Skin epidermis (tissue), 12 donors: ENCODE results near the gene ARID1B.

Experiments
- H3K27ac ChIP-seq, 21 experiments: fragments of 200-600 bp; sonication (generic) in 11 of 21; one replicate each; pipeline ENCODE4 v1.5.0; 2020; ENCODE audit warnings: mild to moderate bottlenecking in 3 of 21, inconsistent platforms in 2 of 21, moderate library complexity in 2 of 21
- H3K4me3 ChIP-seq, 7 experiments: fragments of 200-600 bp; sonication (generic) in 2 of 7; one replicate each; pipeline ENCODE4 v1.5.0; 2020; ENCODE audit warnings: inconsistent platforms in 2 of 7, mild to moderate bottlenecking in 2 of 7, moderate library complexity in 1 of 7

Gene ARID1B

DNA sequence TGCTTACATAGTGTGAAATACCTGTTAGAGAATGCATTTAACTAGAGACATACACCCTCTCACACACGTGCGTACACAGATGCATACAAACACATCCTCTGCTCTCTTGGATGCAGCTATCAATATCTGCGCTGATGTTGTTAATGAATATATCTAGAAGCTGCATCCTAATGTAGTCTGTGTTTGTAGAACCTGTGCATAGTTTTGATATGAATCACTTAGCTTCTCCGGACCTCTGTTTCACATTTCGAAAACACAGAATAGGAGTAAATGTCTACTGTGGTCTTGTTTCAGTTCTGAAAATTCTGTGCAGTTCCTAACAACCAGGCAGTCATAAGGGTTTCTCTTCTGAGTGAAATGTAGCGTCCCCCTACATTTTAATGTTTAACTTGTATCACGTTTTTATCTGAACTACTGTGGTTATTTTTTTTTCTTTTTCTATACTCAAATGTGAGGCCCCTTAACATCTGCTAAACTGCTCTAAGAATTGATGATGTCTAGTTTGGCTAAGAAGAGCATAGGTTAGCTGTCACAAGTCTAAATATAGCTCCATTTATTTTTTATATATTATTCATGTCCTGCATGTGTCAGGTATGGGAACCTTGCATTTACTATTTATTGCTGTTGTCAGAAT, 291.6 kb downstream of the ARID1B start:
- Histone ChIP-seq H3K27ac (peak overlapping the region in 1 of 21 experiments; percentile 16), H3K4me3 (no peak overlapping the region)

DNA sequence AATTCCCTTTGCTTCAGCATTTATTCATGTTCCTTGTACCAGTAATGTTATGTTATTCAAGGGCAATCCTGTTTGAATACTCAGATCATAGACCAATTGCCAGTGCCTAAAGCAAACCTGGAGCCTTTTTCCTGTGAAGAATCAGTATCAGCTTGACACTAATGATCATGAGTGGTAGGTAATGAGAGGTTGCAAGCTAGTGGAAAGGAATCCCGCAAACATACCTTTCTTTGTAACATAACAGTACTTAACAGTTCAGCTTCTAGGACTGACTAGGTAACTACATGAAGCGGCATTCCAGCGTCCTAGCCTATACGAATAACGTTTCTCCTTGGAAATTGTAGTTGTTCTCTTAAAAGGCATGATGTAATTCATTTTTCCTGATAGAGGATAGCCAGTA, 292.4 kb downstream of the ARID1B start:
- peak overlapping the region in 1 of 21 experiments; percentile 16 for H3K27ac ChIP-seq

DNA sequence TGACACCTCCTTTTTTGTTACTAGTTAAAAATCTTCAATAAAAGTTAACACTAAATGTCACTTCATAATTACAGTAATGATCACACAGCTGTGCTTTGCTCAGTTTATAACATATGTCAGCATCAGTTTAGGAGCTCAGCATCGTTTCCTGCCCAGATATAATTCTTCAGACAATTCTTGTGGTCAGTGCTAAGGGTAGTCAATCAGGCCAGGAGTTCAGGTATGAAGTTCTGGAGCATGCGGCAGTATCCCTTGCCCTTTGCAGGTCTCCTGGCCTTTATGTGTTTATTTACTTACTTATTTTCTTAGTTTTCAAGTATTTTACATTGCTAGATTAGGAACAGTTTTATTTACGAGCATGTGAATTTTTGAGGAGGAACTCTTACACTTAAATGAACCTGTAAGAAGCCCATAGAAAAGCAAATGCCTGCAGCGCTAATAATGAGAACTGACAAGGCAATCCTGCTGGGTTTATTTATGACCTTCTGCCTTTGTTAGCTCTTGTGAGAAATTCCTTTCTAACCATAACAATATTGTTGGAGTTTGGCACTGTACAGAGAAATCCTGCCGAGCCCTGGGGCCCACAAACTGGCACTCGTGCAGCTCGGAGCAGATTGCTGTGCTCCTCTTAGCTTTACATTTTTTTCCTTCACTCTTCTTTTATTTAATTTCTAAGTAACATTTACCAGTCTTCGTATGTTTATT, 293.4 kb downstream of the ARID1B start:
- Histone ChIP-seq H3K4me3 (no peak overlapping the region), H3K27ac (no peak overlapping the region)

More for the DNA sequence above, 292.4 kb downstream of the ARID1B start:
- no peak overlapping the region for H3K4me3 ChIP-seq

DNA sequence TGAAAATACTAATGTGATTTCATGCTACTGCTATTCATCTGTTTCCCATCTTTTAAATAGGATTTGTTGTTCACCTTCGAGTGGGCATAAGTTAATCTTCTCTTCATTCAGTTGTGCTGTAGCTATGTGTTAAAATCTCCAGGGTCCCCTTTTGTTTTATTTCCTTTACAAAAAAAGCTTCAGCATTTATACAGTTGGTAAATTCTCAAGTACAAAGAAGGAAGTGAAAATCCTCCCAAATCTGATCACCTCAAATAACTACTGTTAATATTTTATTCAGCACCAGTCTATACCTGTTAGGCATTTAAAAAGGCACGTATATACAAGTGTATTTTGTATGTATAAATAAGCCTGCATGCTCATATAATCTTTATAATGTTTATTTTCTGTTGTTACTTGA, 294.9 kb downstream of the ARID1B start:
- H3K27ac ChIP-seq: no peak overlapping the region
- H3K4me3 ChIP-seq: no peak overlapping the region

DNA sequence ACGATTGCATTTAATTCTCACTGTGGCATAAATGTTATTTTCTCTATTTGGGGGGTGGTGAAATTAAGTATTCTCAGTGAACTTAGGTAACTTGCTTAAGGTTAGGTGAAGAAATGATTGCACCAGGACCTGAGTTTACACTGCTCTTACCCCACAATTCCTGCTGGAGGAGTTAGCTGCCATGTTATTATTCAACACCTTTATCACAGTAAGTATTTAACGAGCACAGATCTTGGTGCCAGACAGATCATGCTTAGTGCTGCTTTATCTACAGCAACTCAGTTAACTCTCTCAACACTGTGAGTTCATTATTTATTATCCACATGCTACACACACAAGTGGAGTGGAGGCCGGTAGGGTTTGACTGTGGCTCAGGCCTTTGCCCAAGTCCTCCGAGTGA, 296.4 kb downstream of the ARID1B start:
- Histone ChIP-seq H3K27ac (no peak overlapping the region), H3K4me3 (no peak overlapping the region)

DNA sequence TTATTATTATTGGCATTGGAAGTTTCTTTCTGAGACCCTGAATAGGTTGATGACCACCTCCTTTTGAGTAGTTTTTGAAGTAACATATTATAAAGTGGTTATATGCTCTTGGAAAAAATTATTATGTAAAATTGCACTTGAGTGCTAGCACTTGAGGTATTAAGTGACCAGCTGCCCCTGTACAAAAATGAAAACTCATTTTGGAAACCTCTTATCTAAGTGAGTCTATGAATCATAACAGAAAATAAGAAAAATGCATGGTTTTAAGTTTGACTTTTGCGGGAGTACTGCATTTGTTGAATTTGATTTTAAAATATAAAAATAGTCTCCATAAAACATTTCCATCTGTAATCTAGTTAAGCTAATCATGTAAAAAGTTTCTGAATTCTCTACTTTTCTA, 297.8 kb downstream of the ARID1B start:
- no peak overlapping the region for H3K4me3 ChIP-seq
- no peak overlapping the region for H3K27ac ChIP-seq

DNA sequence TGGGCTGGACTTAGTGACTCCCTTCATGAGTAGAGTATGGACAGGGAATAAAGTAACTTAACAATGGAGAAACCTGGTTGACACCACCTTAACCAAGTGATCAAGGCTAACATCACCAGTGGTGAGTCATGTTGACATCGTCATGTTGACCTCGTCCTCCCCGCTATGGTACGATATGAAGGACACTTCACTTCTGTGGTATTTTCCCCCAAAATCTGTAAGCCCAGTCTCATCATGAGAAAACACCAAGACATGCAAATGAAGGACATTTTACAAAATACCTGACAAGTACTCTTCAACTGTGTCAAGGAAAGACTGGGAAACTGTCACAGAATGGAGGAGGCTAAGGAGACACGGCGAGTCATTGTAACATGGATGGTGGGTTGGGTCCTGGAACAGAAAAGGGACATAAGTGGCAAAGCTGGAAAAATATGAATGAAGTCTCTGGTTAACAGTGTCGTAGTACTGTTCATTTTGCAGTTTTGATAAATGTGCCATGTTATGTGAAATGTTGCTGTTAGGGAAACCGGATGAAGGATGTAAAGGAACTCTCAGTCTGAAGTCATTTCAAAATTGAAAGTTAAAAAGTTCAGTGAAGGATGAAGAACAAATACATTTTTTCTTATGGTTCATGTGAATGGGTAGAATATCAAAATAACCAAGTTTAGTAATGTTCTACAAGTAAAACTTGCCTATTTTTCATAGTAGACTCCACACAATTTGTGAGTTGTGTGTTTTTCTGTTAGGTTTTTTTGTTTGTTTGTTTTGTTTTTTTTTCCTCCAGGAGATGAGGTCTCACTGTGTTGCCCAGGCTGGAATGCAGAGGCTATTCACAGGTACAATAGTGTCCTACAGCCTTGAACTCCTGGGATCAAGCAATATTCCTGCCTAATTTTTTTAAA, 298.6 kb downstream of the ARID1B start:
- H3K27ac ChIP-seq: no peak overlapping the region
- no peak overlapping the region for H3K4me3 ChIP-seq

DNA sequence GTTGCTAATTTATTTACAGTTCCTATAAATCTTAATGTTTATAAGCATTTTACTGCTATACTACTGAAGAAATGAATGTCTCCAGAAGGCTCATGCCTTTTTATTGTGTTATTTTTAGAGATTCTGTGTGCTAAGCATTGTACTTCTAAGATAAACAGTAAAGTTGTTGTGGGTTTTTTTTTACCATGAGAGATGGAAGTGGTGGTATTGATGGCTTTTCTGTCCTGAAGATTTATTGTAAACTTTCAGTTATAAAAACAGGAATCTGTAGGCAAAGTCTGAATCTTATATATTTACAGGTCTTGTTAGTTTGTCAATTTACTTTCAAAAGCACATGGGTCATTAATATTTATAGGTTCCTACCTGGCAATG, 299.3 kb downstream of the ARID1B start:
- Histone ChIP-seq H3K4me3 (no peak overlapping the region), H3K27ac (no peak overlapping the region)

DNA sequence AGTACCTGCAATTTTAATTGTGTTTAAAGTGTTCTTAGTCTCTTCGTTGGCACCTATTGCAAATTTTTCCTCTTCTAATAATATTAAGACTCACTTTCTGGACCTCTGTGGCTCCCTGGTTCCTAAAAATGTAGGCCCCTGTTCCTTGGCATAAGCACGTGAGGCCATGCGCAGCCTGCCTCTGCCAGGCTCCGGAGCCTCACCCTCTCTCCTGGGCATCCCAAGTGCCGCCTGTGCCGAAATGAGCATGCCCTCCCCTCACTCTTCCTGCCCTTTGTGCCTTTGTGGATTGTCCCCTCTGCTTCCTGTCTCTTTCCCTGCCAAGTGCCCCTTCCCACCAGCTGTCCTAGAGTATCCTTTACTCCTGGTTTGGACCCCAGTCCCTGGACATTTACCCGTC, 300.1 kb downstream of the ARID1B start:
- Histone ChIP-seq H3K4me3 (no peak overlapping the region), H3K27ac (no peak overlapping the region)

- Histone ChIP-seq H3K4me3 (no peak overlapping the region), H3K27ac (no peak overlapping the region)
Measured at GRCh38 chr6:157078326-157078725, 301.1 kb downstream of the ARID1B start.

DNA sequence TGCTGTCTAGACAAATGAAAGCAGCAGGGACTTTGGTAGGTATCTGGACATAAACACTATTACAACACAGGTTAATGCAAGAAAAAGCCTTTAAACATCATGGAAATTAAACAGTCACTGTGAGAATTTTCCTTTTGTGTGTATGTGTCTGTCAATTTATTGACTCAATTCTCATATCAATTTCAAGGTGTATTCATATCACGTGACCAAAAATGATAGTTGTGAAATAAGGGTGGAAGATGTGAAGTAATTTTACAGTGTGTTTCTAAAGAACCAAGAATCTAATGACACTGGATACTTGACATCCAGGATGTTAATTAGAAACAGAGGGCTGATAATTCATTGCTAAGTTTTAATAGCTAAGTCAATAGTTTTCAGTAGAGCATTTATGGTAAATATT, 302.1 kb downstream of the ARID1B start:
- H3K27ac ChIP-seq: no peak overlapping the region

DNA sequence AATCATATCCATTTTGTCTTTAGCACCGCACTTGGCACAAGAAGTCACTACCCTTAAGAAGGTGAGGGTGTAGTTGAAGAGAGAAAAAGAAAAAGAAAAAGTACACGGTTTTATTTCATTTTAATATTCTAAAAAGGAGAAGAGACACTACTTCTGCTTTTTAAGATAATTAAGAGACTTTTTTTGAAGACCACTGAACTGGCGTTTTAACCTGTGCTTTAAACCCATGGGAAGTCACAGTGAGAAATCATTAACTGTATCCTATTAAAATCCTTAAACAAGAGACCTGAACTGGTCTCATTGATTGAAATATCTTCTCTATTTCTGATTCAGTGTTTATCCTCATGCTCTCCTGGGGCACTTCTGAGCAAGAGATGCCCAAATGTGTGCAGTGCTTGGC, 302.6 kb downstream of the ARID1B start:
- Histone ChIP-seq H3K4me3 (no peak overlapping the region), H3K27ac (no peak overlapping the region)

More for the DNA sequence above, 302.1 kb downstream of the ARID1B start:
- H3K4me3 ChIP-seq: no peak overlapping the region

GRCh38 chr6:157080986-157081391, 303.8 kb downstream of the ARID1B start:
- H3K27ac ChIP-seq: no peak overlapping the region

GRCh38 chr6:157083343-157083742, 306.2 kb downstream of the ARID1B start:
- Histone ChIP-seq H3K4me3 (no peak overlapping the region), H3K27ac (no peak overlapping the region)

More at GRCh38 chr6:157080986-157081391, 303.8 kb downstream of the ARID1B start:
- no peak overlapping the region for H3K4me3 ChIP-seq

- Histone ChIP-seq H3K4me3 (no peak overlapping the region), H3K27ac (no peak overlapping the region)
Measured at GRCh38 chr6:157086632-157087031, 309.5 kb downstream of the ARID1B start.

GRCh38 chr6:157087974-157088373, 310.8 kb downstream of the ARID1B start:
- Histone ChIP-seq H3K4me3 (no peak overlapping the region), H3K27ac (peak overlapping the region in 1 of 21 experiments; percentile 31)

GRCh38 chr6:157088841-157089240, 311.7 kb downstream of the ARID1B start:
- Histone ChIP-seq H3K4me3 (no peak overlapping the region), H3K27ac (no peak overlapping the region)

DNA sequence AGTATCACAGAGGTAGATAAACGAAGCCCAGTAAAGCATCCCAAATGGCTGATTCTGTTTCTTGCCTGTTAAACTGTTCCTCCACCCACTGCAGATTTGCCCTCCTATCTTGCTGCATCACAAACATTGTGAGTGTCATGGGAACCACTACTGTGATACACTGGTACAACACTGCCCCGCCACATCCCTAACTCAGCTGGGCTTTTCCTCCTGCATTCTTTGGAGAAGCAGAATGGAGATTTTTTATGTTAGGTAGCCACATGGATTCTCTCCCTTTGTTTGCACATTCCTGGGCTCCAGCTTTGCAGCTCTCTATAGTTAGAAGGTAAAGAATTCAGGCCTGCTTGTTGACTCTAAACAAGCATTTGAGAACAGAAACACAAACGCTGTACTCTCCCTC, 312.1 kb downstream of the ARID1B start:
- H3K27ac ChIP-seq: no peak overlapping the region
- no peak overlapping the region for H3K4me3 ChIP-seq

- Histone ChIP-seq H3K4me3 (no peak overlapping the region), H3K27ac (peak overlapping the region in 1 of 21 experiments; percentile 16)
Measured at GRCh38 chr6:157089851-157090250, 312.7 kb downstream of the ARID1B start.

- H3K4me3 ChIP-seq: no peak overlapping the region
Measured at GRCh38 chr6:157090736-157091135, 313.6 kb downstream of the ARID1B start.

GRCh38 chr6:157091243-157091642, 314.1 kb downstream of the ARID1B start:
- Histone ChIP-seq H3K4me3 (no peak overlapping the region), H3K27ac (no peak overlapping the region)

More at GRCh38 chr6:157090736-157091135, 313.6 kb downstream of the ARID1B start:
- no peak overlapping the region for H3K27ac ChIP-seq
